B cell (primary cell): ENCODE measurements around the gene ANGPTL8. TPM values are rescaled to one million over a fixed set of nuclear protein-coding genes. Genes with fewer than 3 reads are reported as not detected.

Experiments
- ATAC-seq: fragments of 200-7000 bp; cut with Tn5 transposase; one replicate; pipeline ENCODE4 v1.10.0; 2021; ENCODE audit warnings: low read depth, mild to moderate bottlenecking, moderate number of reproducible peaks, moderate library complexity
- CTCF ChIA-PET: fragments of 350-600 bp; sonication (Branson Sonifier 250); formaldehyde crosslinking; loops from one replicate; lab custom pipeline; 2021; ENCODE audit warnings: antibody characterized with exemption, inconsistent platforms; lab: Charles Lee
- POLR2A ChIA-PET: fragments of 350-600 bp; sonication (Branson Sonifier 250); formaldehyde crosslinking; loops from one replicate; lab custom pipeline; 2021; ENCODE audit warnings: antibody characterized with exemption; lab: Charles Lee
- DNase-seq: peaks from one replicate; pipeline ENCODE4 v3.0.0; 2013
- H2AFZ ChIP-seq: 2 replicates; pipeline ENCODE4 v1.6.1; 2012; ENCODE audit warnings: mild to moderate bottlenecking, low read depth, low read length; ENCODE audit not compliant: insufficient read depth, poor library complexity, severe bottlenecking
- H3K27ac ChIP-seq, 2 donors: 1 replicate in 1 of 2; 2 replicates in 1 of 2; pipeline ENCODE4 v1.5.1; 2012 to 2013; ENCODE audit warnings: low read length in 2 of 2, mild to moderate bottlenecking in 2 of 2, moderate library complexity in 1 of 2
- H3K27me3 ChIP-seq, 4 experiments: fragments of 200-600 bp in 1 of 4; sonication (generic) in 1 of 4; replicated peaks in 1 of 4; 1 replicate in 2 of 4; 2 replicates in 2 of 4; pipeline versions ENCODE4 v1.6.1 to v1.7.0; 2013 to 2016; ENCODE audit warnings: low read length in 3 of 4, mild to moderate bottlenecking in 2 of 4, mixed read lengths in 1 of 4, moderate library complexity in 1 of 4; ENCODE audit not compliant: insufficient read depth in 4 of 4, control insufficient read depth in 3 of 4; ENCODE audit errors: control extremely low read depth in 1 of 4
- H3K36me3 ChIP-seq, 2 experiments: replicated peaks in 1 of 2; 1 replicate in 1 of 2; 2 replicates in 1 of 2; pipeline versions ENCODE4 v1.6.1 to v1.7.1; 2013; ENCODE audit warnings: low read length in 1 of 2; ENCODE audit not compliant: insufficient read depth in 2 of 2, control insufficient read depth in 1 of 2; ENCODE audit errors: control extremely low read depth in 1 of 2, extremely low read depth in 1 of 2
- H3K4me1 ChIP-seq, 2 donors: fragments of 200-600 bp in 1 of 2; sonication (generic) in 1 of 2; 1 replicate in 1 of 2; 2 replicates in 1 of 2; pipeline versions ENCODE4 v1.5.1 to v1.6.1; 2013 to 2017; ENCODE audit warnings: low read length in 2 of 2; ENCODE audit not compliant: control insufficient read depth in 2 of 2, insufficient read depth in 2 of 2
- H3K4me2 ChIP-seq: replicated peaks from 2 replicates; pipeline ENCODE3; 2012; ENCODE audit warnings: mild to moderate bottlenecking, low read depth, low read length; ENCODE audit not compliant: poor library complexity, severe bottlenecking
- H3K4me3 ChIP-seq, 5 experiments: fragments of 200-600 bp in 1 of 5; sonication (generic) in 1 of 5; 1 replicate in 3 of 5; 2 replicates in 2 of 5; pipeline versions ENCODE4 v1.5.1 to v1.7.0; 2011 to 2016; ENCODE audit warnings: low read length in 4 of 5, mild to moderate bottlenecking in 4 of 5, low read depth in 2 of 5, control low read depth in 1 of 5, moderate library complexity in 1 of 5; ENCODE audit not compliant: insufficient read depth in 1 of 5; ENCODE audit errors: control extremely low read depth in 1 of 5, extremely low read depth in 1 of 5
- H3K79me2 ChIP-seq: fragments of 200-600 bp; sonication (generic); one replicate; pipeline ENCODE4 v1.6.0; 2016; ENCODE audit warnings: low read length; ENCODE audit not compliant: control insufficient read depth, insufficient read depth
- H3K9ac ChIP-seq: fragments of 200-600 bp; sonication (generic); 2 replicates; pipeline ENCODE4 v1.6.1; 2017; ENCODE audit warnings: mild to moderate bottlenecking, low read length, moderate library complexity
- H3K9me3 ChIP-seq, 3 donors: one replicate each; pipeline versions ENCODE4 v1.6.1 to v1.7.1; 2013; ENCODE audit warnings: low read length in 2 of 3; ENCODE audit not compliant: control insufficient read depth in 2 of 3, insufficient read depth in 1 of 3; ENCODE audit errors: control extremely low read depth in 1 of 3
- H4K20me1 ChIP-seq: 2 replicates; pipeline ENCODE4 v1.6.0; 2012; ENCODE audit warnings: mild to moderate bottlenecking, low read length; ENCODE audit not compliant: insufficient read depth, control insufficient read depth, poor library complexity, severe bottlenecking
- H3K27ac Mint-ChIP-seq: one replicate; pipeline ENCODE4 v1.8.0; 2021; ENCODE audit warnings: mixed read lengths
- H3K27me3 Mint-ChIP-seq: one replicate; pipeline ENCODE4 v1.8.0; 2021; ENCODE audit warnings: mixed read lengths
- H3K4me1 Mint-ChIP-seq: one replicate; pipeline ENCODE4 v1.8.0; 2021; ENCODE audit warnings: mixed read lengths
- H3K4me3 Mint-ChIP-seq: one replicate; pipeline ENCODE4 v1.8.0; 2021; ENCODE audit warnings: mixed read lengths
- H3K9me3 Mint-ChIP-seq: one replicate; pipeline ENCODE4 v1.8.0; 2022; ENCODE audit warnings: mixed read lengths; ENCODE audit not compliant: insufficient read depth
- EZH2 ChIP-seq: IDR thresholded peaks from 2 replicates; pipeline ENCODE4 v1.6.1; 2012; ENCODE audit warnings: borderline replicate concordance, low read depth, mild to moderate bottlenecking, moderate library complexity, low read length; ENCODE audit not compliant: insufficient read depth, poor library complexity, severe bottlenecking
- WGBS: methylation state at CpG from one replicate; pipeline ENCODE4 v1.1.5; 2013; ENCODE audit warnings: missing lambda C conversion rate; ENCODE audit not compliant: insufficient coverage; 5-methylcytosine and 5-hydroxymethylcytosine counted together
- intact Hi-C: fragments of 100-400 bp; cut with micrococcal nuclease; formaldehyde crosslinking; loops from one replicate; pipeline ENCODE4 v1.10.0; 2022
- polyA plus RNA-seq: library from polyadenylated mRNA; depleted of rRNA; stranded (reverse); fragments of >200 nt; gene quantifications from 2 replicates; pipeline ENCODE4 v1.2.3, GENCODE V29; 2012
- total RNA-seq, 2 donors: library from RNA; stranded (reverse); fragments of 120-200 nt in 1 of 2; gene quantifications; 1 replicate in 1 of 2; 2 replicates in 1 of 2; pipeline versions ENCODE4 v1.2.3 to v1.2.4, GENCODE V29; 2013 to 2022
- TF ChIP-seq, protein P1 (sequence below): fragments of 200-600 bp; IDR thresholded peaks from one replicate; pipeline ENCODE4 v1.8.0; 2022; ENCODE audit warnings: antibody characterized with exemption, mild to moderate bottlenecking

ANGPTL8 gene
- total and polyA plus RNA-seq, 2 donors (not counting 1 experiment from before 2014, with no cell fraction given), result not detected

DNA sequence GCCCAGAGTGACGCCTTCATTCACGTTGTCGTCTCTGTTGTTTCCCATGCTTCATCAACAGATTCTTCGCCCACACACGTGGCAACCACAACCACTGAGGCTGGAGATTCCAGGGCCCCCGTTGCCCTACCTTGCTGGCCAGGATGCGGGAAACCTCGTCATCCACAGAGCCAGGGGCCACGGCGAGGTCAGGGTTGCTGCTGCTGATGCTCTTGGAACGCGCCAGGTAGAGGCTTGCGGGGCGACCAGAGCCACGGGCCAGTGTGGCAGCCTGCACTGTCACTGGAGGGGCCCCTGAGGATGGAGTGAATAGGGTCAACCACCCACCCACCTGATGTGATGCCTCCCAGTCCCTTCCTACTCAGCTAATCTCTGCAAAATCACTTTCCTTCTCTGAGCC is 6.3 kb upstream of the ANGPTL8 start:
- 94% methylated on average over 13 of the region's 15 CpGs for WGBS
- H3K27ac ChIP-seq, result no peak overlapping the region
- DNase-seq, result no peak
- no peaks in the 10 kb centered on the region for H3K27me3 ChIP-seq
- H3K4me2 ChIP-seq, result no peak overlapping the region
- TF ChIP-seq, protein P1, sequence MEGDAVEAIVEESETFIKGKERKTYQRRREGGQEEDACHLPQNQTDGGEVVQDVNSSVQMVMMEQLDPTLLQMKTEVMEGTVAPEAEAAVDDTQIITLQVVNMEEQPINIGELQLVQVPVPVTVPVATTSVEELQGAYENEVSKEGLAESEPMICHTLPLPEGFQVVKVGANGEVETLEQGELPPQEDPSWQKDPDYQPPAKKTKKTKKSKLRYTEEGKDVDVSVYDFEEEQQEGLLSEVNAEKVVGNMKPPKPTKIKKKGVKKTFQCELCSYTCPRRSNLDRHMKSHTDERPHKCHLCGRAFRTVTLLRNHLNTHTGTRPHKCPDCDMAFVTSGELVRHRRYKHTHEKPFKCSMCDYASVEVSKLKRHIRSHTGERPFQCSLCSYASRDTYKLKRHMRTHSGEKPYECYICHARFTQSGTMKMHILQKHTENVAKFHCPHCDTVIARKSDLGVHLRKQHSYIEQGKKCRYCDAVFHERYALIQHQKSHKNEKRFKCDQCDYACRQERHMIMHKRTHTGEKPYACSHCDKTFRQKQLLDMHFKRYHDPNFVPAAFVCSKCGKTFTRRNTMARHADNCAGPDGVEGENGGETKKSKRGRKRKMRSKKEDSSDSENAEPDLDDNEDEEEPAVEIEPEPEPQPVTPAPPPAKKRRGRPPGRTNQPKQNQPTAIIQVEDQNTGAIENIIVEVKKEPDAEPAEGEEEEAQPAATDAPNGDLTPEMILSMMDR, result no peak
- no peak for TF ChIP-seq EZH2
- no peaks in the 10 kb centered on the region for H4K20me1 ChIP-seq
- H3K9ac ChIP-seq, result no peak overlapping the region
- no peak overlapping the region for H3K27ac Mint-ChIP-seq
- H3K79me2 ChIP-seq, result no peaks in the 10 kb centered on the region
- H3K9me3 ChIP-seq, result peaks cover 0 to 12% (median under 1%) of the 10 kb centered on the region in 3 donors
- H3K4me1 ChIP-seq, result no peaks in the 10 kb centered on the region
- intact Hi-C loops, result no loop called here
- H3K36me3 ChIP-seq, result no peaks in the 10 kb centered on the region
- CTCF ChIA-PET, result interaction anchor here (0.6 to 1.0 kb wide), 2 partner anchors 10 to 48 kb away, joined by 3 to 4 read pairs; no protein-coding TSS in a partner anchor
- no peak for ATAC-seq
- H3K4me3 Mint-ChIP-seq, result no peak overlapping the region
- H3K4me3 ChIP-seq, result no peak overlapping the region
- no peaks in the 10 kb centered on the region for H3K4me1 Mint-ChIP-seq
- no peaks in the 10 kb centered on the region for H3K9me3 Mint-ChIP-seq
- H2AFZ ChIP-seq, result no peak overlapping the region
- H3K27me3 Mint-ChIP-seq, result no peaks in the 10 kb centered on the region
- POLR2A ChIA-PET, result no interaction called here

DNA sequence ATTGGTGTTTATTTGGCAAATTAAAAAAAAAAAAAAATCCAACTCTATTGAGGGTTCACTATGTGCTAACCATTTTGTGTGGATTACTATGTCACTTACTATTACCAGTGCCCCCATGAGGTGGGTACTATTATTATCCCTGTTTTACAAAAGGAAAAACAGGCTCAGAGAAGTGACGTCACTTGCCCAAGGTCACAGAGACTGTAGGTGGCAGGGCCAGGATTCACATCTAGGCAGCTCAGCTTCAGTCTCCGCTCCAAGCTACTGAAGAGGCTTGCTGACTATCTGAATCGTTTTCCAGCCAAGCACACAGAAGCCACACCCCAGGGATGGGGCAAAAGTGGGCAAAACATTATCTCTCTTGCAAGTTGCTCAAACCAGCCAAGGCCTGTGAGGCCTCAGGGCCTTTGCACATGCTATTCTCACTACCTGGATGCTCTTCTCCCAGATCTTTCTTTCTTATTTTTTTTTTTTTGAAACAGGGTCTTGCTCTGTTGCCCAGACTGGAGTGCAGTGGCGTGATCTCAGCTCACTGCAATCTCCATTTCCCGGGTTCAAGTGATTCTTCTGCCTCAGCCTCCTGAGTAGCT is 4.8 kb upstream of the ANGPTL8 start:
- H3K4me1 Mint-ChIP-seq, result no peaks in the 10 kb centered on the region
- TF ChIP-seq, protein P1, result no peak
- TF ChIP-seq EZH2, result no peak

More for the DNA sequence above, 4.8 kb upstream of the ANGPTL8 start:
- H3K4me3 ChIP-seq, result no peak overlapping the region
- DNase-seq (no peak), ATAC-seq (no peak)
- H3K27me3 Mint-ChIP-seq, result no peaks in the 10 kb centered on the region
- no peaks in the 10 kb centered on the region for H3K4me1 ChIP-seq
- CTCF ChIA-PET, result no interaction called here
- 87% methylated on average over 5 of the region's 5 CpGs for WGBS
- H3K9ac ChIP-seq, result no peak overlapping the region
- H3K36me3 ChIP-seq, result no peaks in the 10 kb centered on the region
- H2AFZ ChIP-seq, result no peak overlapping the region
- H3K4me2 ChIP-seq, result no peak overlapping the region
- no peak overlapping the region for H3K4me3 Mint-ChIP-seq
- peaks cover 0 to 28% (median 12%) of the 10 kb centered on the region in 3 donors for H3K9me3 ChIP-seq
- peaks cover 4% of the 10 kb centered on the region for H3K9me3 Mint-ChIP-seq
- no peaks in the 10 kb centered on the region for H3K79me2 ChIP-seq
- intact Hi-C loops, result no loop called here
- H4K20me1 ChIP-seq, result no peaks in the 10 kb centered on the region
- H3K27ac Mint-ChIP-seq, result no peak overlapping the region
- H3K27me3 ChIP-seq, result no peaks in the 10 kb centered on the region
- POLR2A ChIA-PET, result no interaction called here
- no peak overlapping the region for H3K27ac ChIP-seq
